HG02973 (cell line): ENCODE data around the gene CUZD1.
"Not testable (repeated sequence)": the region's sequence is repeated elsewhere in the genome, so short reads cannot be mapped to it uniquely, and the experiment has no call there.

Source experiments
- ATAC-seq: cut with Tn5 transposase; IDR thresholded peaks from one replicate; pipeline ENCODE4 v1.9.1; 2021; ENCODE audit warnings: moderate library complexity; ENCODE audit not compliant: unreplicated experiment

Gene CUZD1, protein sequence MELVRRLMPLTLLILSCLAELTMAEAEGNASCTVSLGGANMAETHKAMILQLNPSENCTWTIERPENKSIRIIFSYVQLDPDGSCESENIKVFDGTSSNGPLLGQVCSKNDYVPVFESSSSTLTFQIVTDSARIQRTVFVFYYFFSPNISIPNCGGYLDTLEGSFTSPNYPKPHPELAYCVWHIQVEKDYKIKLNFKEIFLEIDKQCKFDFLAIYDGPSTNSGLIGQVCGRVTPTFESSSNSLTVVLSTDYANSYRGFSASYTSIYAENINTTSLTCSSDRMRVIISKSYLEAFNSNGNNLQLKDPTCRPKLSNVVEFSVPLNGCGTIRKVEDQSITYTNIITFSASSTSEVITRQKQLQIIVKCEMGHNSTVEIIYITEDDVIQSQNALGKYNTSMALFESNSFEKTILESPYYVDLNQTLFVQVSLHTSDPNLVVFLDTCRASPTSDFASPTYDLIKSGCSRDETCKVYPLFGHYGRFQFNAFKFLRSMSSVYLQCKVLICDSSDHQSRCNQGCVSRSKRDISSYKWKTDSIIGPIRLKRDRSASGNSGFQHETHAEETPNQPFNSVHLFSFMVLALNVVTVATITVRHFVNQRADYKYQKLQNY

DNA sequence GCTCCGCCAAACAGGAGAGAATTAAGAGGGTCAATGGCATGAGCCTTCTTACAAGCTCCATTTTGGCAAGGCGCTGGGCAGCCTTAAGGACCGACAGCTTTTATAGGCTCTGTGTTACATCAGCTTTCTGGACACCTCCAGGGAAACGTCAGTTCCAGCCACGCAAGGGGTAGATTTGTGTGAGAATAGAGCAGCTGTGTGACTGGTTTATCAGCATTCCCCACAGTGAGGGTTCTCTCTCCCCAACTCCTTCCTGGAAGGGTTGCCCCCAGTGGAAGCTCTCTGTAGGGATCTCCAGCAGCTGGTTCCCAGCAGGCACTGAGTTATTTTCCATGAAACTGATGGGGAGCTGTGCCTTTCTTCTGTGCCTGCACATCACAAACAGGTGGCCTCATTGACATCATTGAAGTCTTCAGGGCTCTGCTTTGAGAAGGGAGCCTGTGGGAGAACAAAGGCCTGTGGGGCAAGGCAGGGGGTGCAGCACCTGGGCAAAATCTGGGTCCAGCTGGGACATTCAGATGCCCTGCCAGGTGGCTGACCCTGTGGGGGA is at the start of gene CUZD1:
Gene CUZD1 (minus strand): TSS at position 75 of the 550 bp plus-strand sequence. CDS start 14 bp downstream, at position 61.
- ATAC-seq: no peak

DNA sequence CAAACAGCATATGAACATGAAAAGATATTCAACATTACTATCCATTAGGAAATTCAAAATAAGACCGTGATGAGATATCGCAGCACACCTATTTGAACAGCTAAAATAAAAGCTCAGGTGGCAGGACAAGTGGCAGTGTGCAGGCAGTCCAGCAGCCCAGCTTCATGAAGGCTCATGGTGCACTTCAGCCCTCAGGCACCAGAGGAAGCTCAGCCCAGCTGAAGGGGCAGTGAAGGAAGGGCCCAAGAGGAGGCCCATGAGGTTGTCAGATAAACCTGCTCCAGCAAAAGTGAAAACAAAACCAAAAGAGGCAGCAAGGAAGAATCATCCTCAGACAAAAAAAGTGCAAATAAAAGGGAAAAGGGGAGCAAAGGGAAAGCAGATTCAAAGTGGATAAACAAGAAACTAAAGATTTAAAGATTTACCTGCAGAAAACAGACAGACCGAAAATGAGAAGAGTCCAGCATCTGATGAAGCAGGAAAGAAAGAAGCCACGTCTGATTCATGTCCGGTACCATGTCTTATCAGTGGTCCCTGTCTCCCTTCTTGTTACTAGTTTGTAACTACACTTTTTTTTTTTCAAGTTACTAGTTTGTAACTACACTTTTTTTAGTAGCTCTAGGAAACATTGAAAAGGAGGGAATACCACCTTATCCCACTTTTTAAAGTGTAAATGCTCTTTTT is 48.7 kb upstream of the CUZD1 start:
- ATAC-seq: no peak

DNA sequence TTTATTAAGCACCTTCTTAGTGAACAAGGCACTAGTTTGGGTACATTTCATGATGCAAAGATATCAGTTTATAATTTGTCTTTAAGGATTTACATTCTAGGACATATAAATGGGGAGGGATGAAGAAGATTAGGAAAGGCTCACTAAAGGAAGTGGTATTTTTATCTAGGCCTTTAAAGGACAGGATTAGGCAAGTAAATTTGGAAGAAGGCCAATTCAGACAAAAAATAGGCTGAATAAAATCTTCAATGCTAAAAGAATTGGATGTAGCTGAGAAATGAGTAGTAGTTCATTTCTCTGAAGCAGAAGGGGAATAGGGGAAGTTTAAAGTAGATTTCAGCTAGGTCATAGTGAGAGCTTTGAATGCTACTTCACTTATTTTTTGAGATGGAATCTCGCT is 38.5 kb upstream of the CUZD1 start:
- ATAC-seq: no peak

DNA sequence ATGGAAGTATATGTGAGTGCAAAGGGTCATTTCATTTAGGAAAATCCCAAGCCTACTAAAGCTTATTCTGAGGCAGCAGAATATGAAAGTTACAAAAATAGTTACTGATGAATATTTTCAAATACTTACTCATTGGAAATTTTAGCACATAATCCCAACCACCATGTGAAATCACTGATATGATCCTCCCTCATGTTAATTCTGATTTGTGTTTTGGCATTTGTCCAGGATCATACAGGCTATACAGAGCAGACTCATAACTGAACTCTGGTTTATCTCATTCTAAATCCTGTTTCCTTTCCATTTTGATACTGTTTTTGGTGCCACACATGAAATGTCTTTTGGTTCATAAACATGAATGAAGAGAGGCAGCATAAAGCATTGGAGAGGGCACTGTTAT is 37.1 kb upstream of the CUZD1 start:
- no peak for ATAC-seq

DNA sequence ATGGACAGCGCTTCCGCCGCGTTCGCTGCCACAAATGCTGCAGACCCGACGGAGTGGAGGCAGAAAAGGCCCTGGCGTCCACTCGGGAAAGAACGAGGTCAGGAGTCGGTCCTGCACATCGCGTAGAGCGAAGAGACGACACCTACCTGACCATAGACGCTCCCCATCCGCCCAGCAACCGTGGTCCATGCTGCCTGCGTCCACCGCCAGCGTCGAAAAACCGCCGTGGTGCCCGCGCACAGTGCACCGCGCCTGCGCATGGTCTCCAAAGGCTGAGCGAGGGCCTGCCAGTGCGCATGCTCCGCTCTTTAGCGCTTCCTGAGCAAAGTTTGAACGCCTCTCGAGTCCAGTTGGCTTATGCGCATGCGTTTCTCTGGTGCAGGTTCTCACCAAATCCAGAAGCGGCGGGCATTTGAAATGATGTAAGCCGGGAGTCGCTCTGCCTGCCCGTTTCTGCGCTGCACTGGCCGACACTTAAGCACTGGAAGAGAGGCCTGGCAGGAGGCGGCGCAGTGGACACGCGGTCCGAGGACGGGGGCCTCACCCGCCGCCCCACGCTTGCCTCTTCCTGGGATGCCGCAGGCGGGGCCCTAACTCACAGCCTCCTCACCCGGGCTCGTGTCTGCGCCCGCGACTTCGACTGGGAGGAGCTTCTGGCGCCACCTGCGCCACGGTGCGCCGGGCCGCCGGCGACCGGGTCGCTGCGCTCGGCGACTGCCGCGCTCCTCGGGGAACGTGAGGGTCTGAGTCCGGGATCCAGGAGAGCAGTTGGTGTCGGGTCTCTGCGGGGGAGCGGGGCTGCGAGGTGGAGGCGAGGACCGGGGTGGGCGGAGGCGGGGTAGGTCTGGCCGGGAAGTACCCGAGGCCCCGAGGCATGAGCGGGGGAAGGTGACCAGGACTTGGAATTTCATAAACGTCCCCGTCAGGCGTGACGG is 33.9 kb upstream of the CUZD1 start, which contains the start of gene FAM24B:
Gene FAM24B (minus strand): TSS at position 243 of the 935 bp plus-strand sequence. CDS start 29,066 bp downstream, outside the sequence.
- peak; percentile 72 for ATAC-seq

DNA sequence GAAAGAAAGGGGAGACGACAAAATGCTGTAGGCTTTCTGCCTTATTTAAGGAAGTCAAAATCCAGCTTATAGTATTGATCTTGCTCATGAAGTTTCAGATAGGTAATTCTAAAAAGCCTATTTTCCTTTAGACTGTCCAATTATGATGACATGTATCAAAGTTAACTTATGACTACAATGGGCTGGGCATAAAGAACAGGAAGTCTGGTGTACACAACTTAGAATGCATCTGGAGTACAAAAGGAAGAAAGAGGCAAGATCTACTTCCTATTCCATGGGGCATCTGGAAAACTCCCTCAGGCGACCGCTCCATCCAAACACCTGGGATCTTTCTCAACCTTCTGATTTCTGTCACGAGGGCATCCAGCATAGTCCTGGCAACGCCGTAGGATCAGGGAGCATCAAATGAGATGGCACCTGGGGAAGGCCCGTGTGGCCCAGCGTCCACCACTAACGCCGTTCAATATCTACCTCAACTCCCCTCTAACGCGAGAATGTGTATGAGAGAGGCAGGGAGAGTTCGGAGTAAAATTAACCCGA is 33.2 kb upstream of the CUZD1 start:
- peak; percentile 13 for ATAC-seq

DNA sequence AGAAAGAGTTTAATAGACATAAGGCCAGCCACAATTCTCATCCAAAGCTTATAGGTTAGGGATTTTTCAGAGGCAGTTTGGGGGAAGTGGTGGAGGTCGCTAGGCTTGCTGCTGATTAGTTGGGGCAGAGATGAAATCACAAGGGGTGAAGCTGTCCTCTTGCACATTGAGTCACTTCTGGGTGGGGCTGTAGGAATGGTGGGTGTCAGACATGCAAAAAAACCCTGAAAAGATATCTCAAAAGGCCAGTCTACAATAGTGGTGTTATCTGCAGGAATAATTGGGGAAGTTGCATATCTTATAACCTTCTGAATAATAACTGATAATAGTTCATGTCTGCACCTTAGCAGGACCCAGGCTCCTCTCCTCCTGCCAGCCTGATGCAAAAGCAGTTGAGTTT is 31.6 kb upstream of the CUZD1 start:
- no peak for ATAC-seq

DNA sequence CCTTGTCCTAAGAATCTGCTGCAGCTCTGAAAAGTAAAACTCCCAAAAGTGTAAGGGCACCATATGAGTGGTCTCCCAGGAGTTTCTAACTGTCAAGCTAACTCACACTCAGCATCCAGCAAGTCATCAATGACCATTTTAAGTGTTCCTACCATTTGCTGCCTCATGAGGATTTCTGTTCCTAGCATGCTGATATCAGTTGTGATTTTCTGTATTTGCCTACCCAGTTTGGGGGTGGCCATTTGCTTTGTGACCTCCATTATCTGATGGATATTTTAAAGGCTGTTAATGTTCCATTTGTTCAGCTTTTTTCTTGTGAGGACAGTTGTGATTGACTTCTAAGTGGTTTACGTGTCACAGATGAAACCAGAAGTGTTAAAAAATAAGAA is 30.8 kb upstream of the CUZD1 start:
- no peak for ATAC-seq

DNA sequence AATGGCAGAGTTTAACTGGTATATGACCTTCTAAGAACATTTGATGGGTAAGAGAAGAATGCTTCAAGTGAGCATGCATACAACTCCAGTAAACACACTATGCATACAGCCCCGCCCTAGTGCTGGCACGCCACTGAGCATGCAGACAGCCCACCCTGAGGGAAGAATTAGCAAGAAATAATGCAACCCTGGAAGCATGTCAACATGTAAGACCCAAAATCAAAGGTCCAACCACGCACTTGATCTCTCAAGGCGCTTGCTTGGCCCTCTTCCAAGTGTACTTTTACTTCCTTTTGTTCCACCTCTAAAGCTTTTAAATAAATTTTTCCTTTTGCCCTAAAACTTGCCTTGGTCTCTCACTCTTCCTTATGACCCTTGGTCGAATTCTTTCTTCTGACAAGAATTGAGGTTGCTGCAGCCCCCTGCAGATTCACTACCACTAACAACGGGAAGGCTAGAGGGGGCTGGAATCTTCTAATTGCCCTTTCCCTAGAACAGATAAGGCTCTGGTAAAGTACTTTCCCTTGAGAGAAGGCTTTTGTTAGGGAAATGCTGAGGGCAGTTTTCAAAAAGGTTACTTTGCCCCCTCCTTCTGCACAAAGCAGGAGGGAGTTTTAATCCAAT is 30.3 kb upstream of the CUZD1 start:
- no peak for ATAC-seq

DNA sequence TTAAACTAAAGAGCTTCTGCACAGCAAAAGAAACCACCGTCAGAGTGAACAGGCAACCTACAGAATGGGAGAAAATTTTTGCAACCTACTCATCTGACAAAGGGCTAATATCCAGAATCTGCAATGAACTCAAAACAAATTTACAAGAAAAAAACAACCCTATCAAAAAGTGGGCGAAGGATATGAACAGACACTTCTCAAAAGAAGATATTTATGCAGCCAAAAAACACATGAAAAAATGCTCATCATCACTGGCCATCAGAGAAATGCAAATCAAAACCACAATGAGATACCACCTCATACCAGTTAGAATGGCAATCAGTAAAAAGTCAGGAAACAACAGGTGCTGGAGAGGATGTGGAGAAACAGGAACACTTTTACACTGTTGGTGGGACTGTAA is 26.3 kb upstream of the CUZD1 start:
- not testable (repeated sequence) for ATAC-seq

DNA sequence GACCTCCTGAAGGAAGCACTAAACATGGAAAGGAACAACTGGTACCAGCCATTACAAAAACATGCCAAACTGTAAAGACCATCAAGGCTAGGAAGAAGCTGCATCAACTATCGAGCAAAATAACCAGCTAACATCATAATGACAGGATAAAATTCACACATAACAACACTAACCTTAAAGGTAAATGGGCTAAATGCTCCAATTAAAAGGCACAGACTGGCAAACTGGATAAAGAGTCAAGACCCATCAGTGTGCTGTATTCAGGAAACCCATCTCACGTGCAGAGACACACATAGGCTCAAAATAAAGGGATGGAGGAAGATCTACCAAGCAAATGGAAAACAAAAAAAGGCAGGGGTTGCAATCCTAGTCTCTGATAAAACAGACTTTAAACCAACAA is 23.1 kb upstream of the CUZD1 start:
- ATAC-seq: not testable (repeated sequence)

DNA sequence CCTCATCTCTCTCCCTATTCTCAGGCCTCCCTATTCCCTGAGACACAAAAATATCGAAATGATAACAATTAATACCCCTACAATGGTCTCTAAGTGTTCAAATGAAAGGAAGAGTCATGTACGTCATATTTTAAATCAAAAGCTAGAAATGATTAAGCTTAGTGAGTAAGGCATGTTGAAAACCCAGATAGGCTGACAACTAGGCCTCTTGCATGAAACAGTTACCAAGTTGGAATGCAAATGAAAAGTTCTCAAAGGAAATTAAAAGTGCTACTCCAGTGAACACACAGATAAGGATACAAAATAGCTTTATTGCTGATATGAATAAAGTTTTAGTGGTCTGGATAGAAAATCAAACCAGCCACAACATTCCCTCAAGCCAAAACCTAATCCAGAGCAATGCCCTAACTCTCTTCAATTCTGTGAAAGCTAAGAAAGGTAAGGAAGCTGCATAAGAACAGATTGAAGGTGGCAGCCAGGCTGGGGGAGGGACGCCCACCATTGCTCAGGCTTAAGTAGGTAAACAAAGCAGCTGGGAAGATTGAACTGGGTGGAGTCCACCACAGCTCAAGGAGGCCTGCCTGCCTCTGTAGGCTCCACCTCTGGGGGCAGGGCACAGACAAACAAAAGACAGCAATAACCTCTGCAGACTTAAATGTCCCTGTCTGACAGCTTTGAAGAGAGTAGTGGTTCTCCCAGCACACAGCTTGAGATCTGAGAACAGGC is 21.3 kb upstream of the CUZD1 start:
- ATAC-seq: not testable (repeated sequence)

DNA sequence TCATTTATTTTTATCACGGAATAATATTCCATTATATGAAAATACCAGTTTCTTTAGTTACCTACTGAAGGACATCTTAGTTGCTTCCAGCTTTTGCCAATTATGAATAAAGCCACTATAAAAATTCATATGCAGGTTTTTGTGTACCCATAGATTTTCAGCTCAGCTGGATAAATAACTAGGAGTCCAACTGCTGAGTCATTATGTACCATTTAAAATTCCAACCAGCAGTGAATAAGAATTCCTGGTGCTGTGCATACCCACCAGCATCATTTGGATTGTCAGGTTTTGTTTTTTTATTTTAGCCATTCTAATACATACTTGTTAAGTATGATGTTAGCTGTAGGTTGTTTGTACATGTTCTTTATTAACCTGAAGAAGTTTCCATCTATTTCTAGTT is 19.2 kb upstream of the CUZD1 start:
- no peak for ATAC-seq

DNA sequence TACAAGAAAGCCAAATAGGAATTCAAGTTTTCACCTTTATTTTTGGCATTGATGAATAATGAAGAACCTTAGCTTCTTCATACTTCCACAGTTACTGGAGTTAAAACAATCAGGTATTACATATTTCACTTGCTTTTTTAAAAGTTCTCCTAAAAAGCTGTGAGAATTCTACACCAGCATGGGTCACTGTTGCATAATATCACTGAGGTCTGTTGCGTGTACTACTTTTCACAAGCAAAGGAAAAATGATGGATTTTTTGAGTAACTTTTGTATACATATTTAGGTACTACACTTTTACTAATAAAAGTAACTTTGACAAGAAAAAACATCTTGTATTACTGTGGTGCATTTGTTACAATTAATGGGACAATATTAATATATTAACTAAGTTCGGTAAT is 18.5 kb upstream of the CUZD1 start:
- ATAC-seq: no peak

DNA sequence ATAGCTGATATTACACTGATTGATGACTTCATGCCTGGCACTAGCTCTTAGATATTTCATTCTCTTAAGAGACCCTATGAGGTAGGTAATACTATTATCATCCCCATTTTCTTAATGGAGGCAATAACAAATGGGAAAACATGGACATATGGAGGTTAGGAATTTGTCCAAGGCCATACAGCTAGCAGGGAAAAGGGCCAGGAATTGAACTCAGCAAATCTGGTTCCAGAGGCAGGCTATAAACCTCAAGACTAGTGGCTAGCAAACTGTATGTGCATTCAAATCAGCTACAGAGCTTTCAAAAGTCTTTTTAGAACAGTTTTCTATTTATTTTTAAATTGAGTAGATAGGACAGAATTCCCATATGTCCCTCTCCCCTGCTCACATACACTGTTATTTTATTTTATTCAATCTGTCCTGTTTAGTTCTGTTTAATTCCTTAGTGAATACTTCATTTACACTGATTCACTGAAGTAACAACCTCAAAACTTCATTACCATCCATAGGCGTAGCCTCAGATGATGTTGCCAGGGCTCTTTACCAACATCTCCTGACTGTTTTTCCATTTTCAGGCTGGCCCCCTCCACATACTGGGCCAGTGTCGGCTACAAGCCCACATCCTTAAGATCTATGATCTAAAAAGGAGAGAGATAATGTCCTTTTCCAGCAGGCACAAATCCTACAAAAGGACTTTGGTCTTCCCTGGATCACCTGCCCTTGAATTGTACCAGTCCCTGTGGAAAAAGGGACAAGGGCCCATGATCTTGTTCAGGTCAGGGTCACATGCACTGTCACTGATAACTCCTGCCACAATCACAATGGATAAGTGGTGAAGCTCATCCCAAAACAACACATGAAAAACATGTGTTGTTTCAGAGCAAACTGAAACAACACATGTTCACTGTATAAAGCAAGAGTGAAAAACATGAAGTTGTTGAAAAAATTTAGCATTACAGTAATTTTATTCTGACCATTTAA is 17.8 kb upstream of the CUZD1 start:
- no peak for ATAC-seq

DNA sequence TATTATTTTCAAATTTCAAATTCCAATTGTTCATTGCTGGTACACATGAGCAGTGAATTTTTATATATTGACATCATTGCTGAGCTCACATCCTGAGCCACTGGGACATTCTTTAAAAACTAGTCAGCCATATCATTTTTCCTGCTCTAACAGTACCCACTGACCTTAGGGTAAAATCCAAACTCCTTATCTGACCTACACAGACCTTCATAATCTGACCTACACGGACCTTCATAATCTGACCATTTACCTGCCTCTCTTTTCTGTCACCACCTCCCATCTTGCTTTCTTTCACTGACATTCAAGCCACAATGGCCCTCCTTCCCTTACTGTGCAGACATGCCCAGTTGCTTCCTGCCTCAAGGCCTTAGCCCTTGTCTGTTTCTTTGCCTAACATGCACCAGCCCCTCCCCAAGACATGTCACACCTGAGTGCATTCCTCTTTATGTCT is 16.1 kb upstream of the CUZD1 start:
- ATAC-seq: no peak

DNA sequence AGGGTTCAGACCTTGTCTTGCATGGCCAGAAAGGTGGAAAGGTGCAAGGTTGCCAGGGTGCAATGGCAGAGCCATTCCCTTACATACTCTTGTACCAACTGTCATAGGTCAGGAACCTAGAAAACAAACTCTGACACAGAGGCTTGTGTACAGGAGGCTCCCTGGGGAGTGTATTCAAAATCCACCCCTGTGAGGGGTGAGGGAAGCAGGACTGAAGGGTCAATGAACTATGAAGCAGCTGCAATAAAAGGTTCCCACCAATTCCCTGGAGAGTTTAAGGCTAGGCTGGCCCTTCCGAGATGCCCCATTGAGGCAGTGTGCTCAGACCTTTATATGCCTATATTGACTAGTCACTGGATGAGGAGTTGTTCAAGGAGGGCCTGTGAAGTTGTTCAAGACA is 13.9 kb upstream of the CUZD1 start:
- no peak for ATAC-seq

DNA sequence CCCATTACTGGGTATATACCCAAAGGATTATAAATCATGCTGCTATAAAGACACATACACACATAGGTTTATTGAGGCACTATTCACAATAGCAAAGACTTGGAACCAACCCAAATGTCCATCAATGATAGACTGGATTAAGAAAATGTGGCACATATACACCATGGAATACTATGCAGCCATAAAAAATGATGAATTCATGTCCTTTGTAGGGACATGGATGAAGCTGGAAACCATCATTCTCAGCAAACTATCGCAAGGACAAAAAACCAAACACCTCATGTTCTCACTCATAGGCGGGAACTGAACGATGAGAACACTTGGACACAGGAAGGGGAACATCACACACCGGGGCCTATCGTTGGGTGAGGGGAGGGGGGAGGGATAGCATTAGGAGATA is 12.4 kb upstream of the CUZD1 start:
- ATAC-seq: not testable (repeated sequence)
